Vagina (tissue), 2 donors: Measurements from ENCODE around the gene NKG7. TPM values are rescaled to one million over a fixed set of nuclear protein-coding genes. Genes with fewer than 3 reads are reported as not detected.

Source experiments
- DNase-seq, 2 donors: peaks; one replicate each; pipeline ENCODE4 v3.0.0-alpha.2; 2017; ENCODE audit errors: extremely low spot score in 2 of 2
- H3K27ac ChIP-seq: fragments of 200-600 bp; sonication (generic); one replicate; pipeline ENCODE4 v1.5.1; 2019
- H3K27me3 ChIP-seq: fragments of 200-600 bp; sonication (generic); one replicate; pipeline ENCODE4 v1.5.1; 2019
- H3K36me3 ChIP-seq, 2 donors: fragments of 200-600 bp; sonication (generic); one replicate each; pipeline ENCODE4 v1.5.1; 2017 to 2019
- H3K4me1 ChIP-seq: fragments of 200-600 bp; sonication (generic); one replicate; pipeline ENCODE4 v1.5.1; 2019
- H3K4me3 ChIP-seq, 2 donors: fragments of 200-600 bp; sonication (generic); 1 replicate in 1 of 2; 2 replicates in 1 of 2; pipeline ENCODE4 v1.5.1; 2016 to 2019
- H3K9me3 ChIP-seq: fragments of 200-600 bp; sonication (generic); one replicate; pipeline ENCODE4 v1.5.1; 2019
- POLR2A ChIP-seq, 2 donors: fragments of 450-650 bp; IDR thresholded peaks; one replicate each; pipeline ENCODE4 v1.6.1; 2017; ENCODE audit warnings: antibody characterized with exemption in 2 of 2, mild to moderate bottlenecking in 2 of 2, moderate library complexity in 2 of 2
- POLR2AphosphoS5 ChIP-seq, 2 donors: sonication (generic); formaldehyde crosslinking; IDR thresholded peaks; one replicate each; pipeline ENCODE4 v1.9.0; 2017; ENCODE audit warnings: antibody characterized with exemption in 2 of 2, mild to moderate bottlenecking in 2 of 2, low read depth in 1 of 2; ENCODE audit not compliant: insufficient read depth in 1 of 2
- intact Hi-C: fragments of 100-400 bp; cut with DNase I; formaldehyde crosslinking; loops from one replicate; pipeline ENCODE4 v1.15.1; 2023
- total RNA-seq: library from RNA; depleted of rRNA; stranded (reverse); fragments of >200 nt; gene quantifications from one replicate; pipeline ENCODE4 v1.2.3, GENCODE V29; 2016
- TF ChIP-seq, protein P1 (sequence below), 3 experiments: fragments of 450-650 bp in 2 of 3; fragments of 200-600 bp in 1 of 3; sonication (generic) in 1 of 3; IDR thresholded peaks; one replicate each; pipeline ENCODE4 v1.5.1; 2017 to 2019; ENCODE audit warnings: antibody characterized with exemption in 3 of 3, mild to moderate bottlenecking in 2 of 3, moderate library complexity in 2 of 3

The NKG7 gene
- total RNA-seq, 1 donor from 2014 or later: 3.4 TPM

DNA sequence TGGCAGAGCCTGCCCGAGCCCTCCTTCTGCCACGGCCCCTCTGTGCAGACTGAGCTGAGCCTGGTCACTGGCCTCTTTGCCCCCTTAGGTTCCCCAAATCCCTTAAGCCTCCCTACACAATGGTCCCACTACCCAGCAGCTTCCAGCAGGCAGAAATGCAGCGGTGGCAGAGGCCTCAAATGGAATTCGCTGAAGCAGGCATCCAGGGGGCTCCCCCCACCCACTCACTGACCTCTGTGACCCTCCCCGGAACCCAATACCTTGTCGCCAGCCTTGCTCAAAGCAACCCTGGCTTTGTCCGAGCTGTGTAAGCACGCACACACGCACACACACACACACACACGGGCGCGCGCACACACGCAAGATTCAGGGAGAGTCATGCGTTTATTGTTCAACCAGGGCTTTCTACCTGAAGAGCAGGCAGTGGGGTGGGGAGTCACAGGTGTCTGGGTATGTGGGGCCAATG is 15.5 kb upstream of the NKG7 start, which contains the start of gene LIM2:
Gene LIM2 (minus strand): TSS at position 51 of the 466 bp plus-strand sequence. CDS start 531 bp downstream, outside the sequence.
- Histone ChIP-seq H3K27me3 (no peaks in the 10 kb centered on the region), H3K36me3 (no peaks in the 10 kb centered on the region), H3K4me3 (no peak within 1 kb of the TSS), H3K9me3 (no peaks in the 10 kb centered on the region), H3K27ac (no peak within 1 kb of the TSS), H3K4me1 (no peaks in the 10 kb centered on the region)
- TF ChIP-seq POLR2A (IDR thresholded peaks at IDR 0.05): no peak
- TF ChIP-seq, protein P1, sequence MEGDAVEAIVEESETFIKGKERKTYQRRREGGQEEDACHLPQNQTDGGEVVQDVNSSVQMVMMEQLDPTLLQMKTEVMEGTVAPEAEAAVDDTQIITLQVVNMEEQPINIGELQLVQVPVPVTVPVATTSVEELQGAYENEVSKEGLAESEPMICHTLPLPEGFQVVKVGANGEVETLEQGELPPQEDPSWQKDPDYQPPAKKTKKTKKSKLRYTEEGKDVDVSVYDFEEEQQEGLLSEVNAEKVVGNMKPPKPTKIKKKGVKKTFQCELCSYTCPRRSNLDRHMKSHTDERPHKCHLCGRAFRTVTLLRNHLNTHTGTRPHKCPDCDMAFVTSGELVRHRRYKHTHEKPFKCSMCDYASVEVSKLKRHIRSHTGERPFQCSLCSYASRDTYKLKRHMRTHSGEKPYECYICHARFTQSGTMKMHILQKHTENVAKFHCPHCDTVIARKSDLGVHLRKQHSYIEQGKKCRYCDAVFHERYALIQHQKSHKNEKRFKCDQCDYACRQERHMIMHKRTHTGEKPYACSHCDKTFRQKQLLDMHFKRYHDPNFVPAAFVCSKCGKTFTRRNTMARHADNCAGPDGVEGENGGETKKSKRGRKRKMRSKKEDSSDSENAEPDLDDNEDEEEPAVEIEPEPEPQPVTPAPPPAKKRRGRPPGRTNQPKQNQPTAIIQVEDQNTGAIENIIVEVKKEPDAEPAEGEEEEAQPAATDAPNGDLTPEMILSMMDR (IDR thresholded peaks at IDR 0.05): no peak
- no peak for TF ChIP-seq POLR2AphosphoS5 (IDR thresholded peaks at IDR 0.05; ENCODE audit: insufficient read depth in 1 of 2, low read depth in 1 of 2)
- no peak for DNase-seq
- intact Hi-C loops: no loop called here

DNA sequence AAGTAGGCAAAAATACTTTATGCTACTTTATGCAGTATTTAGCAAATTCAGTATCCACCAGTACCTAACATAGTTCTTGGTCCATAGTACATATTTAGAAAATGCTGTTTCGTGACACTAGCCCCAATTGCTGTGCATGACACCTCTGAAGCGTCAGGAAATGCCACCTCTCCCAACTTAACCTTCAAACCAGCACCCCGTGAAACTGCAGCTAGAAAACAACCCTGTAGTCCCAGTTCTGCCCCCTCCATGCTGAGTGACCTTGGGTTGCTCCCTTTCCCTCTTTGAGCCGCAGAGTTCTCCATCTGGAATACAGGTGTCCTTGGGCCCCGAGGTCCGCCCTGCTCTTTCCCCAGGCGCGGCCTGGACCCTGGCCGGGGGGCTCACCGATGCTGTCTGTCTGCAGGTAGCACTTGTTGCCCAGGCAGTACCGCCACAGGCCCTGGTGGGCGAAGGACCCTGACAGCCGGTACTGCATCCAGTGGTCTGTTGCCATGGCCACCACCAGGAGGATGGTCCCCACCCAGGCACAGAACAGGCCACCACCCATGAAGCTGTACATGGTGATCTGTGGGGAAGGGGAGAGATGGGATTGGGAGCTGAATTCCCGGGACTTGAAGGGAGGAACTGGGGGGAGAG is 14.5 kb upstream of the NKG7 start:
- DNase-seq: no peak
- no peak for TF ChIP-seq POLR2A (IDR thresholded peaks at IDR 0.05)
- TF ChIP-seq, protein P1 (IDR thresholded peaks at IDR 0.05): no peak
- no peak for TF ChIP-seq POLR2AphosphoS5 (IDR thresholded peaks at IDR 0.05; ENCODE audit: insufficient read depth in 1 of 2, low read depth in 1 of 2)
- no peak overlapping the region for H3K27ac ChIP-seq
- H3K27me3 ChIP-seq: no peaks in the 10 kb centered on the region
- no peak overlapping the region for H3K4me3 ChIP-seq
- no peaks in the 10 kb centered on the region for H3K36me3 ChIP-seq
- no peaks in the 10 kb centered on the region for H3K9me3 ChIP-seq
- H3K4me1 ChIP-seq: no peaks in the 10 kb centered on the region
- intact Hi-C loops: no loop called here

DNA sequence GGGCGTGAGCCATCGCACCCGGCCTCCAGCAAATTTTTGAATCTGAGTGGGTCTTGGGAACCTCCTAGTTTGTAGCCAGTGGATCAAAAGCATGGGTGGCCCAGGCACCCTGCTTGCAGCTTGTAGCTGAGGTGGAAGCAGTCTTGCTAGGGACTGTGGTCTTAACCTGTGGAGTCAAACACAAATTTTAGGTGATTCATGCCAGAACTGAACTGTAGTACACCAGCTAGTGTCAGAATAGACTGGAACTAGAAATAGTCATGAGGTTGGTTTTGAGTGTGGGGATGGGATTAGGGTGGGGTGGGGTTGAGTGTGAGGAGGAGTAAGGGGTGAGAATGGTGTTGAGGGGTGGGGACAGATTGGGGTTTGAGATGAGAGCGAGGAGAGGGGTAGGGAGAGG is 9.6 kb upstream of the NKG7 start:
- no peaks in the 10 kb centered on the region for H3K36me3 ChIP-seq
- TF ChIP-seq POLR2AphosphoS5 (IDR thresholded peaks at IDR 0.05; ENCODE audit: insufficient read depth in 1 of 2, low read depth in 1 of 2): no peak
- TF ChIP-seq POLR2A (IDR thresholded peaks at IDR 0.05): no peak
- TF ChIP-seq, protein P1 (IDR thresholded peaks at IDR 0.05): no peak
- intact Hi-C loops: no loop called here
- no peak overlapping the region for H3K4me3 ChIP-seq
- H3K9me3 ChIP-seq: no peaks in the 10 kb centered on the region
- H3K4me1 ChIP-seq: no peaks in the 10 kb centered on the region
- DNase-seq: no peak
- no peaks in the 10 kb centered on the region for H3K27me3 ChIP-seq
- no peak overlapping the region for H3K27ac ChIP-seq

DNA sequence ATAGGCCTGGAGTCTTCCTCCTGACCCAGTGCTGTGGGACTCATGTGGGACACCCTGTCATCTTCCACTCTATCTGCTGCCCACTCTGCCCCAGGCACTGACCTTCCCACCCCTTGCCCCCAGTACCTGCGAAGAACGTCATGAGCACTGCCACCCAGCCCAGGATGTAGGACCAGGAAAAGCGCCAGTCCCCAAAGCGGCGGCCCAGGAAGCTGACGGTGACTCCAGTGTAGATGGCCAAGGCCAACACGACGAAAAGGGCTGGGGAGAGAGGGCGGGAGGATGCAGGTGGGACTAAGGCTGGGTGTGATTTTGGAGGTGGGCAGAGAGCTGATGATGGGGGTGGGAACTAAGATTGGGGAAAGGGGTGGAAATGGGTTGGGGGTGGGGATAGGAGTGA is 7.9 kb upstream of the NKG7 start:
- Histone ChIP-seq H3K27me3 (no peaks in the 10 kb centered on the region), H3K27ac (no peak overlapping the region), H3K4me1 (no peaks in the 10 kb centered on the region), H3K9me3 (no peaks in the 10 kb centered on the region), H3K36me3 (no peaks in the 10 kb centered on the region), H3K4me3 (no peak overlapping the region)
- TF ChIP-seq POLR2A (IDR thresholded peaks at IDR 0.05) (no peak), POLR2AphosphoS5 (IDR thresholded peaks at IDR 0.05; ENCODE audit: insufficient read depth in 1 of 2, low read depth in 1 of 2) (no peak)
- TF ChIP-seq, protein P1 (IDR thresholded peaks at IDR 0.05): no peak
- DNase-seq: no peak
- intact Hi-C loops: no loop called here

DNA sequence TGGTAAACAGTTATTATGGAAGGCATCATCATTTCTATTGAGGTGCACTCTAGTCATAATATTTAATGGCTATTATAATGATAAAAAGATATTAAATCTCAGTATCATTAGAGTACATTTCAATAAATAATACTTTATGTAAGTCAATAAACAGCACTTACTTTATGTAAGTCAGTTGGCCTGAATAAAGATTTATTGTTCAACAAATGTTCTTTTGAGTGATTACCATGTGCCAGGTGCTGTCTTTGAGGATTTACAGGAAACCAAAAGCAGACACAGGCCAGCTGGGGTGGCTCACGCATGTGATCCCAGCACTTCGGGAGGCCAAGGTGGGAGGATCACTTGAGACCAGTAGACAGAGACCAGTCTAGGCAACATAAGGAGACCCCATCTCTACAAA is 5.0 kb upstream of the NKG7 start:
- DNase-seq: no peak
- no peaks in the 10 kb centered on the region for H3K36me3 ChIP-seq
- no peaks in the 10 kb centered on the region for H3K4me1 ChIP-seq
- H3K27me3 ChIP-seq: no peaks in the 10 kb centered on the region
- no peak overlapping the region for H3K27ac ChIP-seq
- no peaks in the 10 kb centered on the region for H3K9me3 ChIP-seq
- no peak for TF ChIP-seq POLR2AphosphoS5 (IDR thresholded peaks at IDR 0.05; ENCODE audit: insufficient read depth in 1 of 2, low read depth in 1 of 2)
- TF ChIP-seq POLR2A (IDR thresholded peaks at IDR 0.05): no peak
- TF ChIP-seq, protein P1 (IDR thresholded peaks at IDR 0.05): no peak
- intact Hi-C loops: no loop called here
- H3K4me3 ChIP-seq: no peak overlapping the region
